H1 (cell line): Measurements from ENCODE around the gene SLC25A22. TPM values are rescaled to one million over a fixed set of nuclear protein-coding genes. Genes with fewer than 3 reads are reported as not detected.

Experiments
- CTCF ChIA-PET: fragments of 300-600 bp; sonication (Branson Sonifier 250); formaldehyde crosslinking; loops from one replicate; lab custom pipeline; 2021; ENCODE audit not compliant: partially characterized antibody; lab: Charles Lee
- POLR2A ChIA-PET: fragments of 300-600 bp; sonication (Branson Sonifier 250); formaldehyde crosslinking; loops from one replicate; lab custom pipeline; 2021; ENCODE audit warnings: inconsistent platforms; ENCODE audit not compliant: partially characterized antibody; lab: Charles Lee
- DNase-seq, 2 experiments: peaks; one replicate each; pipeline versions ENCODE4 v3.0.0 to v3.0.0-alpha.2; 2010 to 2022; ENCODE audit warnings: low spot score in 2 of 2, low read depth in 1 of 2, mixed read lengths in 1 of 2
- FAIRE-seq: peaks from 2 replicates; lab custom pipeline; 2011; peaks lifted over from hg19 to GRCh38; lab: Jason Lieb, UNC
- H2AFZ ChIP-seq: 2 replicates; pipeline ENCODE4 v1.8.1; 2012; ENCODE audit warnings: low read length, inconsistent platforms
- H2AK5ac ChIP-seq: 2 replicates; pipeline ENCODE4 v1.6.1; 2013; ENCODE audit warnings: low read depth, low read length
- H2BK120ac ChIP-seq: replicated peaks from 2 replicates; pipeline ENCODE3; 2013; ENCODE audit warnings: low read depth, low read length, inconsistent platforms
- H2BK12ac ChIP-seq: 2 replicates; pipeline ENCODE4 v1.6.1; 2013; ENCODE audit warnings: low read depth, low read length
- H2BK15ac ChIP-seq: 2 replicates; pipeline ENCODE4 v1.6.1; 2013; ENCODE audit warnings: low read length
- H2BK20ac ChIP-seq: 2 replicates; pipeline ENCODE4 v1.6.1; 2013; ENCODE audit warnings: low read length
- H2BK5ac ChIP-seq: 2 replicates; pipeline ENCODE4 v1.6.1; 2013; ENCODE audit warnings: low read depth, low read length
- H3K14ac ChIP-seq: 2 replicates; pipeline ENCODE4 v1.6.1; 2013; ENCODE audit warnings: inconsistent platforms; ENCODE audit not compliant: insufficient read length
- H3K18ac ChIP-seq: 2 replicates; pipeline ENCODE4 v1.6.1; 2013; ENCODE audit warnings: low read length; ENCODE audit errors: extremely low read depth
- H3K23ac ChIP-seq: 2 replicates; pipeline ENCODE4 v1.6.1; 2013; ENCODE audit warnings: inconsistent platforms; ENCODE audit not compliant: insufficient read length
- H3K23me2 ChIP-seq: 2 replicates; pipeline ENCODE4 v1.6.1; 2013; ENCODE audit warnings: low read depth, low read length
- H3K27ac ChIP-seq: 2 replicates; pipeline ENCODE4 v1.6.1; 2011; ENCODE audit warnings: low read depth, low read length, inconsistent platforms
- H3K27me3 ChIP-seq, 4 experiments: replicated peaks in 1 of 4; 1 replicate in 1 of 4; 2 replicates in 3 of 4; pipeline versions ENCODE4 v1.6.1 to v1.8.1; 2011 to 2013; ENCODE audit warnings: low read length in 3 of 4, mild to moderate bottlenecking in 3 of 4, inconsistent platforms in 2 of 4, mixed read lengths in 2 of 4, moderate library complexity in 1 of 4; ENCODE audit not compliant: control insufficient read depth in 3 of 4, insufficient read depth in 3 of 4; ENCODE audit errors: extremely low read depth in 1 of 4
- H3K36me3 ChIP-seq, 4 experiments: 2 replicates each; pipeline versions ENCODE4 v1.6.1 to v1.8.1; 2011 to 2013; ENCODE audit warnings: mild to moderate bottlenecking in 4 of 4, low read length in 3 of 4, moderate library complexity in 2 of 4, control low read depth in 1 of 4, inconsistent platforms in 1 of 4; ENCODE audit not compliant: insufficient read depth in 4 of 4, control insufficient read depth in 2 of 4
- H3K4ac ChIP-seq: replicated peaks from 2 replicates; pipeline ENCODE3; 2013; ENCODE audit warnings: low read length, low read depth, mixed read lengths, inconsistent platforms; ENCODE audit not compliant: insufficient read length
- H3K4me1 ChIP-seq, 4 experiments: replicated peaks in 1 of 4; 1 replicate in 1 of 4; 2 replicates in 3 of 4; pipeline versions ENCODE4 v1.6.1 to v1.8.1; 2011 to 2013; ENCODE audit warnings: low read length in 3 of 4, inconsistent platforms in 2 of 4, mixed read lengths in 1 of 4; ENCODE audit not compliant: insufficient read depth in 4 of 4, control insufficient read depth in 3 of 4
- H3K4me2 ChIP-seq, 2 experiments: 2 replicates each; pipeline versions ENCODE4 v1.6.1 to v1.8.1; 2011 to 2013; ENCODE audit warnings: low read depth in 2 of 2, low read length in 2 of 2, control low read depth in 1 of 2, inconsistent platforms in 1 of 2, mild to moderate bottlenecking in 1 of 2; ENCODE audit not compliant: insufficient read depth in 1 of 2
- H3K4me3 ChIP-seq, 4 experiments: fragments of 200-600, 300-600 bp in 1 of 4; sonication (generic), shearing (Covaris generic), sonication (Bioruptor Twin) in 1 of 4; 2 replicates each; pipeline versions ENCODE4 v1.5.1 to v1.8.1; 2011 to 2016; ENCODE audit warnings: low read length in 4 of 4, low read depth in 3 of 4, control low read depth in 2 of 4, inconsistent platforms in 2 of 4, mild to moderate bottlenecking in 2 of 4, mixed read lengths in 1 of 4, moderate library complexity in 1 of 4; ENCODE audit not compliant: insufficient read depth in 2 of 4; ENCODE audit errors: extremely low read depth in 1 of 4
- H3K56ac ChIP-seq: replicated peaks from 2 replicates; pipeline ENCODE3; 2013; ENCODE audit warnings: low read depth, mild to moderate bottlenecking, mixed read lengths, low read length, inconsistent platforms; ENCODE audit not compliant: insufficient read length
- H3K79me1 ChIP-seq: 2 replicates; pipeline ENCODE4 v1.6.1; 2013; ENCODE audit warnings: low read depth, low read length, control low read depth
- H3K79me2 ChIP-seq, 2 experiments: 2 replicates each; pipeline versions ENCODE4 v1.6.1 to v1.8.1; 2012 to 2013; ENCODE audit warnings: low read length in 2 of 2, mild to moderate bottlenecking in 2 of 2, inconsistent platforms in 1 of 2; ENCODE audit not compliant: insufficient read depth in 2 of 2, control insufficient read depth in 1 of 2
- H3K9ac ChIP-seq, 4 experiments: replicated peaks in 1 of 4; 1 replicate in 1 of 4; 2 replicates in 3 of 4; pipeline versions ENCODE4 v1.6.1 to v1.8.1; 2011 to 2013; ENCODE audit warnings: low read depth in 3 of 4, low read length in 3 of 4, control low read depth in 2 of 4, mild to moderate bottlenecking in 2 of 4, moderate library complexity in 2 of 4, inconsistent platforms in 1 of 4; ENCODE audit errors: extremely low read depth in 1 of 4
- H3K9me3 ChIP-seq, 2 experiments: 2 replicates each; pipeline versions ENCODE4 v1.6.1 to v1.8.1; 2012 to 2013; ENCODE audit warnings: mild to moderate bottlenecking in 2 of 2, moderate library complexity in 2 of 2, control low read depth in 1 of 2, inconsistent platforms in 1 of 2, low read depth in 1 of 2, low read length in 1 of 2, mixed read lengths in 1 of 2; ENCODE audit not compliant: insufficient read depth in 2 of 2
- H4K20me1 ChIP-seq, 2 experiments: replicated peaks in 1 of 2; 2 replicates each; pipeline versions ENCODE3 to v1.8.1; 2011 to 2013; ENCODE audit warnings: inconsistent platforms in 2 of 2, low read length in 2 of 2, mild to moderate bottlenecking in 1 of 2; ENCODE audit not compliant: insufficient read depth in 2 of 2, control insufficient read depth in 1 of 2
- H4K5ac ChIP-seq: 2 replicates; pipeline ENCODE4 v1.6.1; 2013; ENCODE audit warnings: low read length, low read depth, mixed read lengths, inconsistent platforms; ENCODE audit not compliant: insufficient read length
- H4K8ac ChIP-seq: 2 replicates; pipeline ENCODE4 v1.8.0; 2013; ENCODE audit warnings: mild to moderate bottlenecking, moderate library complexity, low read length, inconsistent platforms; ENCODE audit not compliant: insufficient read depth; ENCODE audit errors: extremely low read depth
- H4K91ac ChIP-seq: replicated peaks from 2 replicates; pipeline ENCODE3; 2013; ENCODE audit warnings: low read length, mixed read lengths, inconsistent platforms; ENCODE audit not compliant: insufficient read length
- CBX5 ChIP-seq: fragments of 300-800, 300-1000 bp; sonication (generic); IDR thresholded peaks from 2 replicates; pipeline ENCODE4 v1.7.1; 2016; ENCODE audit warnings: antibody characterized with exemption, low read length, low read depth
- CHD1 ChIP-seq: IDR thresholded peaks from 2 replicates; pipeline ENCODE4 v1.6.1; 2012; ENCODE audit warnings: low read depth, low read length, improper control_type of control experiment
- EZH2 ChIP-seq: fragments of 200-600 bp; sonication (generic); IDR thresholded peaks from 2 replicates; pipeline ENCODE4 v1.7.1; 2012; ENCODE audit warnings: low read depth, mild to moderate bottlenecking, moderate library complexity, low read length, inconsistent platforms; ENCODE audit not compliant: severe bottlenecking
- FOSL1 ChIP-seq: IDR thresholded peaks from 2 replicates; pipeline ENCODE4 v1.6.1; 2011; ENCODE audit warnings: mild to moderate bottlenecking, low read depth, low read length, moderate library complexity; ENCODE audit not compliant: insufficient read depth
- POU5F1 ChIP-seq: IDR thresholded peaks from 2 replicates; pipeline ENCODE4 v1.6.1; 2011; ENCODE audit warnings: low read depth, mild to moderate bottlenecking, low read length, moderate library complexity
- RBBP5 ChIP-seq: IDR thresholded peaks from 2 replicates; pipeline ENCODE4 v1.7.1; 2012; ENCODE audit warnings: low read depth, mild to moderate bottlenecking, inconsistent platforms, low read length, moderate library complexity, borderline replicate concordance
- SIN3A ChIP-seq, 2 experiments: IDR thresholded peaks in 1 of 2; conservative IDR thresholded peaks in 1 of 2; 2 replicates each; pipeline ENCODE4 v1.6.1; 2011 to 2012; ENCODE audit warnings: low read length in 2 of 2, improper control_type of control experiment in 1 of 2, low read depth in 1 of 2, mild to moderate bottlenecking in 1 of 2
- WGBS, 2 experiments: shearing (Covaris generic) in 1 of 2; methylation state at CpG; one replicate each; pipeline versions ENCODE4 v1.1.6 to v1.1.7; 2013 to 2015; ENCODE audit warnings: low lambda C conversion rate in 2 of 2, mixed read lengths in 2 of 2, inconsistent platforms in 1 of 2, low coverage in 1 of 2, missing lambda C conversion rate in 1 of 2; ENCODE audit not compliant: insufficient replicate concordance in 2 of 2, insufficient coverage in 1 of 2, insufficient read length in 1 of 2; ENCODE audit errors: extremely low coverage in 1 of 2, missing lambda C conversion rate in 1 of 2; 5-methylcytosine and 5-hydroxymethylcytosine counted together
- polyA plus RNA-seq, 7 experiments: library from polyadenylated mRNA; depleted of rRNA in 3 of 7; stranded (reverse) in 5 of 7; unstranded in 2 of 7; fragments of >200 nt in 5 of 7; fragments of 200-250 nt in 2 of 7; gene quantifications; 1 replicate in 5 of 7; 2 replicates in 1 of 7; 4 replicates in 1 of 7; pipeline versions ENCODE4 v1.2.1 to v1.2.3, GENCODE V29; 2011 to 2013; ENCODE audit warnings: missing spikeins in 2 of 7, mixed read lengths in 2 of 7
- total RNA-seq: library from RNA; stranded (reverse); fragmentation: NEBNext Ultra II Directional; extraction: Animal tissue kit (Norgen Biotek cat#: 25700); gene quantifications from 2 replicates; pipeline ENCODE4 v1.2.1, GENCODE V29; 2021
- TF ChIP-seq, protein P1 (sequence below): IDR thresholded peaks from 2 replicates; pipeline ENCODE4 v1.6.1; 2012; ENCODE audit warnings: inconsistent platforms

SLC25A22 gene
- total and polyA plus RNA-seq, 2 of the 8 experiments (the other 6 are each of a cell fraction or from before 2014, with no cell fraction given): 31.5 to 48.0 TPM

GRCh38 chr11:845872-846495, 47.9 kb upstream of the SLC25A22 start:
- FAIRE-seq: no peak
- Histone ChIP-seq H4K5ac (no peak overlapping the region), H3K27me3 (peaks cover 0 to 2% (median 0%) of the 10 kb centered on the region in 4 experiments; a peak in 4 of 7 replicates), H2BK15ac (peak overlapping the region; percentile 18; the same call in 1 of the 2 replicates), H4K20me1 (peaks cover 4 to 20% of the 10 kb centered on the region in 2 experiments), H4K91ac (peak overlapping the region; percentile 83), H3K56ac (no peak overlapping the region), H3K18ac (no peak overlapping the region; the same call in 1 of the 2 replicates), H3K23me2 (peaks cover 32% of the 10 kb centered on the region; the same call in 1 of the 2 replicates), H3K14ac (no peak overlapping the region), H4K8ac (peak overlapping the region; percentile 28; the same call in 1 of the 2 replicates), H2AFZ (no peak overlapping the region), H2BK5ac (peak overlapping the region; percentile 44; the same call in 1 of the 2 replicates), H2BK120ac (no peak overlapping the region), H3K4me2 (peak overlapping the region in 1 of 2 experiments; percentile 87; a peak in 1 of 4 replicates), H3K79me2 (peaks cover 0 to 23% of the 10 kb centered on the region in 2 experiments; a peak in 2 of 4 replicates), H3K4me1 (peaks cover 0 to 43% (median 29%) of the 10 kb centered on the region in 4 experiments; a peak in 6 of 7 replicates), H2BK12ac (no peak overlapping the region), H3K4ac (no peak overlapping the region), H3K36me3 (no peaks in the 10 kb centered on the region), H2BK20ac (no peak overlapping the region), H2AK5ac (no peak overlapping the region), H3K4me3 (no peak overlapping the region; a peak in 1 of 8 replicates), H3K27ac (no peak overlapping the region), H3K23ac (no peak overlapping the region), H3K79me1 (peaks cover 2% of the 10 kb centered on the region; the same call in 1 of the 2 replicates), H3K9me3 (no peaks in the 10 kb centered on the region), H3K9ac (no peak overlapping the region)
- TF ChIP-seq CBX5 (no peak), EZH2 (no peak), CHD1 (no peak), RBBP5 (no peak), FOSL1 (no peak), SIN3A (conservative IDR thresholded peaks at IDR 0.05 in 1 of 2, IDR thresholded peaks at IDR 0.05 in 1 of 2; ENCODE audit: low read depth in 1 of 2, low read length in 2 of 2) (no peak), POU5F1 (no peak)
- TF ChIP-seq, protein P1, sequence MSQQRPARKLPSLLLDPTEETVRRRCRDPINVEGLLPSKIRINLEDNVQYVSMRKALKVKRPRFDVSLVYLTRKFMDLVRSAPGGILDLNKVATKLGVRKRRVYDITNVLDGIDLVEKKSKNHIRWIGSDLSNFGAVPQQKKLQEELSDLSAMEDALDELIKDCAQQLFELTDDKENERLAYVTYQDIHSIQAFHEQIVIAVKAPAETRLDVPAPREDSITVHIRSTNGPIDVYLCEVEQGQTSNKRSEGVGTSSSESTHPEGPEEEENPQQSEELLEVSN: no peak
- WGBS, 2 experiments: 91% methylated on average over 6 of the region's 8 CpGs; no CpG with 5 or more reads in 1 of the 2 experiments
- DNase-seq: no peak
- ChIA-PET CTCF (interaction anchor here (0.7 to 6.7 kb wide), 12 partner anchors 8 to 205 kb away, joined by 3 to 74 read pairs (median 4); no protein-coding TSS in a partner anchor), POLR2A (interaction anchor here (0.6 to 40.4 kb wide), 7 partner anchors 11 to 174 kb away, joined by 3 to 1917 read pairs (median 3); partner anchors contain the start of genes CD151, CEND1, CHID1 and CRACR2B)
